Measurements from ENCODE around the gene WWOX. TPM values are rescaled to one million over a fixed set of nuclear protein-coding genes. Genes with fewer than 3 reads are reported as not detected.
A peak's percentile ranks its signal among the peaks of the same experiment; 100 is the strongest.

WWOX gene
- total RNA-seq, 2 experiments from 2014 or later = 19.9 to 29.4 TPM

GRCh38 chr16:79128706-79129105 lies 1029.3 kb downstream of the WWOX start:
- ChIA-PET CTCF (interaction anchor here (0.6 to 0.9 kb wide), 3 partner anchors 208 to 555 kb away, joined by 3 read pairs; no protein-coding TSS in a partner anchor), POLR2A (no interaction called here)
- no peak overlapping the region for H3K27ac Mint-ChIP-seq

GRCh38 chr16:79130616-79131015 lies 1031.2 kb downstream of the WWOX start:
- Mint-ChIP-seq H3K9me3 (ENCODE audit: low read depth) (peaks cover 2% of the 10 kb centered on the region), H3K27ac (no peak overlapping the region), H3K4me1 (no peaks in the 10 kb centered on the region), H3K27me3 (no peaks in the 10 kb centered on the region), H3K4me3 (no peak overlapping the region), H3K36me3 (ENCODE audit: low read depth) (no peaks in the 10 kb centered on the region)
- ChIA-PET POLR2A (no interaction called here), CTCF (interaction anchor here (0.8 kb wide), 1 partner anchor 585 kb away, joined by 4 read pairs; no protein-coding TSS in a partner anchor)
- ATAC-seq (no peak), DNase-seq (no peak)
- intact Hi-C loops (cut with DNase I, micrococcal nuclease) = no loop called here

More at GRCh38 chr16:79128706-79129105, 1029.3 kb downstream of the WWOX start:
- peaks cover 2% of the 10 kb centered on the region for H3K9me3 Mint-ChIP-seq (ENCODE audit: low read depth)
- H3K4me3 Mint-ChIP-seq = no peak overlapping the region
- no peaks in the 10 kb centered on the region for H3K36me3 Mint-ChIP-seq (ENCODE audit: low read depth)
- DNase-seq = no peak
- no peaks in the 10 kb centered on the region for H3K27me3 Mint-ChIP-seq
- H3K4me1 Mint-ChIP-seq = no peaks in the 10 kb centered on the region
- ATAC-seq = no peak
- intact Hi-C loops (cut with DNase I, micrococcal nuclease) = no loop called here

- DNase-seq (no peak), ATAC-seq (no peak)
- Mint-ChIP-seq H3K4me3 (no peak overlapping the region), H3K9me3 (ENCODE audit: low read depth) (peaks cover 2% of the 10 kb centered on the region), H3K27ac (no peak overlapping the region), H3K36me3 (ENCODE audit: low read depth) (no peaks in the 10 kb centered on the region), H3K4me1 (no peaks in the 10 kb centered on the region), H3K27me3 (no peaks in the 10 kb centered on the region)
- intact Hi-C loops (cut with DNase I, micrococcal nuclease) = no loop called here
- POLR2A ChIA-PET = no interaction called here
- CTCF ChIA-PET = interaction anchor here (0.8 kb wide), 1 partner anchor 584 kb away, joined by 4 read pairs; no protein-coding TSS in a partner anchor
These were observed 1032.0 kb downstream of the WWOX start for GRCh38 chr16:79131321-79132075.

- CTCF ChIA-PET = no interaction called here
- ATAC-seq = no peak
These were observed 1033.2 kb downstream of the WWOX start for GRCh38 chr16:79132701-79133100.

GRCh38 chr16:79134300-79134699 lies 1034.8 kb downstream of the WWOX start:
- H3K27me3 Mint-ChIP-seq = no peaks in the 10 kb centered on the region
- ChIA-PET POLR2A (no interaction called here), CTCF (no interaction called here)
- no peak overlapping the region for H3K27ac Mint-ChIP-seq
- ATAC-seq (no peak), DNase-seq (no peak)
- no peak overlapping the region for H3K4me3 Mint-ChIP-seq
- intact Hi-C loops (cut with DNase I, micrococcal nuclease) = no loop called here
- H3K36me3 Mint-ChIP-seq (ENCODE audit: low read depth) = no peaks in the 10 kb centered on the region
- peaks cover 2% of the 10 kb centered on the region for H3K9me3 Mint-ChIP-seq (ENCODE audit: low read depth)
- no peaks in the 10 kb centered on the region for H3K4me1 Mint-ChIP-seq

More at GRCh38 chr16:79132701-79133100, 1033.2 kb downstream of the WWOX start:
- Mint-ChIP-seq H3K4me1 (no peaks in the 10 kb centered on the region), H3K27me3 (no peaks in the 10 kb centered on the region), H3K27ac (no peak overlapping the region), H3K36me3 (ENCODE audit: low read depth) (no peaks in the 10 kb centered on the region), H3K4me3 (no peak overlapping the region), H3K9me3 (ENCODE audit: low read depth) (peaks cover 2% of the 10 kb centered on the region)
- intact Hi-C loops (cut with DNase I, micrococcal nuclease) = no loop called here
- no peak for DNase-seq
- POLR2A ChIA-PET = no interaction called here

- Mint-ChIP-seq H3K9me3 (ENCODE audit: low read depth) (no peaks in the 10 kb centered on the region), H3K27me3 (no peaks in the 10 kb centered on the region), H3K4me1 (no peaks in the 10 kb centered on the region), H3K4me3 (no peak overlapping the region), H3K27ac (no peak overlapping the region), H3K36me3 (ENCODE audit: low read depth) (no peaks in the 10 kb centered on the region)
- POLR2A ChIA-PET = no interaction called here
- CTCF ChIA-PET = interaction anchor here (0.7 to 1.2 kb wide), 3 partner anchors 11 to 426 kb away, joined by 3 to 4 read pairs (median 3); no protein-coding TSS in a partner anchor
- DNase-seq = no peak
- intact Hi-C loops (cut with DNase I, micrococcal nuclease) = no loop called here
- no peak for ATAC-seq
These were observed 1037.5 kb downstream of the WWOX start for GRCh38 chr16:79136955-79137354.

GRCh38 chr16:79137426-79137939 lies 1038.0 kb downstream of the WWOX start:
- ChIA-PET CTCF (interaction anchor here (0.7 to 1.2 kb wide), 3 partner anchors 10 to 426 kb away, joined by 3 to 4 read pairs (median 3); no protein-coding TSS in a partner anchor), POLR2A (no interaction called here)
- Mint-ChIP-seq H3K27ac (no peak overlapping the region), H3K9me3 (ENCODE audit: low read depth) (no peaks in the 10 kb centered on the region), H3K27me3 (no peaks in the 10 kb centered on the region), H3K4me3 (no peak overlapping the region), H3K4me1 (no peaks in the 10 kb centered on the region), H3K36me3 (ENCODE audit: low read depth) (no peaks in the 10 kb centered on the region)
- no peak for ATAC-seq
- DNase-seq = no peak
- intact Hi-C loops (cut with DNase I, micrococcal nuclease) = no loop called here

- Mint-ChIP-seq H3K9me3 (ENCODE audit: low read depth) (no peaks in the 10 kb centered on the region), H3K4me3 (no peak overlapping the region), H3K4me1 (no peaks in the 10 kb centered on the region), H3K27me3 (no peaks in the 10 kb centered on the region), H3K36me3 (ENCODE audit: low read depth) (no peaks in the 10 kb centered on the region), H3K27ac (no peak overlapping the region)
- CTCF ChIA-PET = no interaction called here
- intact Hi-C loops (cut with DNase I, micrococcal nuclease) = no loop called here
- POLR2A ChIA-PET = no interaction called here
- no peak for DNase-seq
- ATAC-seq = no peak
These were observed 1040.3 kb downstream of the WWOX start for GRCh38 chr16:79139799-79140198.

GRCh38 chr16:79143026-79143425 lies 1043.6 kb downstream of the WWOX start:
- Mint-ChIP-seq H3K9me3 (ENCODE audit: low read depth) (no peaks in the 10 kb centered on the region), H3K27me3 (no peaks in the 10 kb centered on the region), H3K27ac (no peak overlapping the region), H3K4me3 (no peak overlapping the region), H3K4me1 (no peaks in the 10 kb centered on the region), H3K36me3 (ENCODE audit: low read depth) (no peaks in the 10 kb centered on the region)
- intact Hi-C loops (cut with DNase I, micrococcal nuclease) = no loop called here
- CTCF ChIA-PET = interaction anchor here (1.0 kb wide), 1 partner anchor 1384 kb away, joined by 3 read pairs; no protein-coding TSS in a partner anchor
- POLR2A ChIA-PET = no interaction called here
- no peak for DNase-seq
- no peak for ATAC-seq

GRCh38 chr16:79150151-79150550 lies 1050.7 kb downstream of the WWOX start:
- intact Hi-C loops (cut with DNase I, micrococcal nuclease) = no loop called here
- POLR2A ChIA-PET = no interaction called here
- Mint-ChIP-seq H3K36me3 (ENCODE audit: low read depth) (peaks cover 2% of the 10 kb centered on the region), H3K27me3 (no peaks in the 10 kb centered on the region), H3K4me1 (peaks cover 10% of the 10 kb centered on the region), H3K27ac (no peak overlapping the region), H3K9me3 (ENCODE audit: low read depth) (no peaks in the 10 kb centered on the region), H3K4me3 (no peak overlapping the region)
- CTCF ChIA-PET = interaction anchor here (0.5 kb wide), 1 partner anchor 18 kb away, joined by 3 read pairs; no protein-coding TSS in a partner anchor
- DNase-seq (no peak), ATAC-seq (no peak)

- H3K36me3 Mint-ChIP-seq (ENCODE audit: low read depth) = peaks cover 2% of the 10 kb centered on the region
- no peak for DNase-seq
- peaks cover 13% of the 10 kb centered on the region for H3K4me1 Mint-ChIP-seq
- no peak overlapping the region for H3K4me3 Mint-ChIP-seq
- no peak overlapping the region for H3K27ac Mint-ChIP-seq
- ATAC-seq = peak; percentile 33
- ChIA-PET POLR2A (no interaction called here), CTCF (interaction anchor here (0.5 kb wide), 1 partner anchor 17 kb away, joined by 3 read pairs; no protein-coding TSS in a partner anchor)
- no peaks in the 10 kb centered on the region for H3K27me3 Mint-ChIP-seq
- intact Hi-C loops (cut with DNase I, micrococcal nuclease) = no loop called here
- no peaks in the 10 kb centered on the region for H3K9me3 Mint-ChIP-seq (ENCODE audit: low read depth)
These were observed 1051.3 kb downstream of the WWOX start for GRCh38 chr16:79150632-79151310.
